Ovary (tissue), 9 donors: Measurements from ENCODE around the gene PITX2. TPM values are rescaled to one million over a fixed set of nuclear protein-coding genes. Genes with fewer than 3 reads are reported as not detected.

Source experiments
- DNase-seq, 5 donors: peaks; one replicate each; pipeline ENCODE4 v3.0.0-alpha.2; 2019 to 2020
- H3K27ac ChIP-seq, 2 donors: fragments of 200-600 bp; one replicate each; pipeline versions ENCODE4 v1.5.1 to v1.8.0; 2019 to 2022
- H3K27me3 ChIP-seq: fragments of 200-600 bp; one replicate; pipeline ENCODE4 v1.8.0; 2022
- H3K36me3 ChIP-seq: fragments of 200-600 bp; sonication (generic); one replicate; pipeline ENCODE4 v1.5.1; 2019
- H3K4me1 ChIP-seq: one replicate; pipeline ENCODE4 v1.8.1; 2013; ENCODE audit warnings: mild to moderate bottlenecking, moderate library complexity; ENCODE audit not compliant: insufficient read depth
- H3K4me3 ChIP-seq: fragments of 200-600 bp; sonication (generic); one replicate; pipeline ENCODE4 v1.5.1; 2017
- H3K9me3 ChIP-seq, 2 donors: fragments of 200-600 bp in 1 of 2; sonication (generic) in 1 of 2; one replicate each; pipeline versions ENCODE4 v1.5.1 to v1.8.1; 2013 to 2019; ENCODE audit warnings: mild to moderate bottlenecking in 1 of 2, moderate library complexity in 1 of 2
- EP300 ChIP-seq: sonication (generic); formaldehyde crosslinking; IDR thresholded peaks from one replicate; pipeline ENCODE4 v1.6.1; 2017; ENCODE audit warnings: antibody characterized with exemption
- POLR2A ChIP-seq: fragments of 450-650 bp; IDR thresholded peaks from one replicate; pipeline ENCODE4 v1.6.1; 2017; ENCODE audit warnings: antibody characterized with exemption, mild to moderate bottlenecking, moderate library complexity
- WGBS, 3 donors: extraction: QIAGEN DNeasy Blood & Tissue Kit in 1 of 3; methylation state at CpG; one replicate each; pipeline versions ENCODE4 v1.1.5 to v1.1.7; 2013 to 2017; 5-methylcytosine and 5-hydroxymethylcytosine counted together
- intact Hi-C, 4 donors: fragments of 100-400 bp; cut with DNase I; formaldehyde crosslinking; loops; one replicate each; pipeline versions ENCODE4 v1.11.0 to v1.15.1; 2022 to 2023
- polyA plus RNA-seq, 2 donors: library from polyadenylated mRNA; stranded (reverse); fragments of 200-250 nt in 1 of 2; fragments of 350-450 nt in 1 of 2; fragmentation: Illumina TruSeq in 1 of 2; extraction: RNeasy Lipid Tissue Mini Kit (QIAGEN cat#74804) in 1 of 2; gene quantifications; one replicate each; pipeline ENCODE4 v1.2.3, GENCODE V29; 2013 to 2014
- total RNA-seq, 7 donors: library from RNA; depleted of rRNA in 2 of 7; stranded (reverse); fragments of >200 nt in 2 of 7; fragmentation: NEBNext Ultra II Directional in 3 of 7; extraction: Animal tissue kit (Norgen Biotek cat#: 25700) in 3 of 7; gene quantifications; one replicate each; pipeline versions ENCODE4 v1.1.0 to v1.2.4, GENCODE V29; 2016 to 2023
- TF ChIP-seq, protein P1 (sequence below), 3 donors: fragments of 450-650 bp in 2 of 3; fragments of 200-600 bp in 1 of 3; IDR thresholded peaks; one replicate each; pipeline versions ENCODE4 v1.5.1 to v1.8.0; 2016 to 2022; ENCODE audit warnings: antibody characterized with exemption in 3 of 3, mild to moderate bottlenecking in 1 of 3
- donor health status: DM: no; HTN: no; CAD: no; lungs with moderate emphysema.
- donor health status: DM: no; HTN: no; CAD: no.
- donor health status: Bipolar disorder and iron deficiency.
- donor health status: DM: yes; HTN: yes; CAD: no.
- donor health status: DM: no; HTN: no; CAD: no.
- donor health status: DM: yes; HTN: yes; CAD: no.

The PITX2 gene
- total and polyA plus RNA-seq, 9 donors, result 0.15 to 0.24 TPM; not detected in 7

DNA sequence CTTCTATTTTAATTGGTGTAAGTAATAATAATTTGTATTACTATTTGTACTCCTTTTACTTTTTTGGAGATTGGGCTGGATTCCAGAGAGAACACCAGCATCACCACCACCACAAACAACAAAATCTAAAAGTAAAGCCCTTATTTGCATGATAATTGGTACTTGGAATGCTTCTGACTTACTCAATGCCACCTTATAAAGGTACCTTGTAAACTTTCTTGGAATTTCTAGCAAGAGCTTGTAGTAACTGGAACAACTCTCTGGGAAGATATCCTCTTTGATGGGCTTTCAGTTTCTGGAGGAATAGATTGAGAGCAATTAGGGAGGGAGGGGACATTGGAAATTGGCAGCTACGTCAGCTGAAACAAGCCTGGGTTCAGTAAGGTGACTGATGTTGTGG lies 20.2 kb upstream of the PITX2 start:
- H3K27ac ChIP-seq, result no peak overlapping the region
- 71 to 88% (median 74%) methylated on average over 1 of the region's 1 CpG for WGBS, 3 donors
- H3K9me3 ChIP-seq, result peaks cover 0 to 3% of the 10 kb centered on the region in 2 donors
- no peaks in the 10 kb centered on the region for H3K4me1 ChIP-seq
- no peak for DNase-seq
- no peaks in the 10 kb centered on the region for H3K27me3 ChIP-seq
- H3K4me3 ChIP-seq, result no peak overlapping the region
- intact Hi-C loops, result no loop called here
- TF ChIP-seq, protein P1, sequence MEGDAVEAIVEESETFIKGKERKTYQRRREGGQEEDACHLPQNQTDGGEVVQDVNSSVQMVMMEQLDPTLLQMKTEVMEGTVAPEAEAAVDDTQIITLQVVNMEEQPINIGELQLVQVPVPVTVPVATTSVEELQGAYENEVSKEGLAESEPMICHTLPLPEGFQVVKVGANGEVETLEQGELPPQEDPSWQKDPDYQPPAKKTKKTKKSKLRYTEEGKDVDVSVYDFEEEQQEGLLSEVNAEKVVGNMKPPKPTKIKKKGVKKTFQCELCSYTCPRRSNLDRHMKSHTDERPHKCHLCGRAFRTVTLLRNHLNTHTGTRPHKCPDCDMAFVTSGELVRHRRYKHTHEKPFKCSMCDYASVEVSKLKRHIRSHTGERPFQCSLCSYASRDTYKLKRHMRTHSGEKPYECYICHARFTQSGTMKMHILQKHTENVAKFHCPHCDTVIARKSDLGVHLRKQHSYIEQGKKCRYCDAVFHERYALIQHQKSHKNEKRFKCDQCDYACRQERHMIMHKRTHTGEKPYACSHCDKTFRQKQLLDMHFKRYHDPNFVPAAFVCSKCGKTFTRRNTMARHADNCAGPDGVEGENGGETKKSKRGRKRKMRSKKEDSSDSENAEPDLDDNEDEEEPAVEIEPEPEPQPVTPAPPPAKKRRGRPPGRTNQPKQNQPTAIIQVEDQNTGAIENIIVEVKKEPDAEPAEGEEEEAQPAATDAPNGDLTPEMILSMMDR (IDR thresholded peaks at IDR 0.05), result no peak
- no peak for TF ChIP-seq POLR2A
- no peak for TF ChIP-seq EP300
- H3K36me3 ChIP-seq, result no peaks in the 10 kb centered on the region

DNA sequence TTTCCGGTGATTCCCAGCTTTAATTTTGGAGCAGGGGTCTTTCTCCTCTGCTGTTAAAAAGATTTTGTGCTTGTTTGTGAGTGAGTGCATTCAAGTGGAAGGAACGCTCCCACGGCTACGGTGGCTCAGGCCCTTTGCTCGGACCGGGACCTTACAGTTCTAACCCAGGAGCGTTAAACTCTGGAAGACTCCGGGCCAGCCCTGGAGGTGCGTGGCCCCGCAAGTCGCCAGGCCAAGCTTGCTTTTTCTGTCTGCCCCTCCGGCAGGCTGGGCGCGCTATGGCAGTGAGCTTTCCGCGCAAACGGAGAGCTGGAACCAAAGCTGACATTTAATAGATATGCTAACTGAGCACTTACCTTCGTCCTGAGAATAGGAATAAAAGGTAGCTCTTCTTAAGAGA lies 18.3 kb upstream of the PITX2 start:
- Histone ChIP-seq H3K27me3 (no peaks in the 10 kb centered on the region), H3K4me1 (no peaks in the 10 kb centered on the region), H3K4me3 (no peak overlapping the region), H3K27ac (no peak overlapping the region), H3K36me3 (no peaks in the 10 kb centered on the region), H3K9me3 (peaks cover 0 to 3% of the 10 kb centered on the region in 2 donors)
- no peak for DNase-seq
- intact Hi-C loops, result no loop called here
- TF ChIP-seq POLR2A, result no peak
- TF ChIP-seq EP300, result no peak
- TF ChIP-seq, protein P1 (IDR thresholded peaks at IDR 0.05), result no peak
- 7 to 18% (median 9%) methylated on average over 18 of the region's 18 CpGs for WGBS, 3 donors

- no peak for DNase-seq
- intact Hi-C loops, result no loop called here
- no peak overlapping the region for H3K4me3 ChIP-seq
- no peaks in the 10 kb centered on the region for H3K36me3 ChIP-seq
- peaks cover 0 to 3% of the 10 kb centered on the region in 2 donors for H3K9me3 ChIP-seq
- H3K27me3 ChIP-seq, result no peaks in the 10 kb centered on the region
- 13 to 16% (median 14%) methylated on average over 9 of the region's 9 CpGs for WGBS, 3 donors
- no peaks in the 10 kb centered on the region for H3K4me1 ChIP-seq
- no peak overlapping the region for H3K27ac ChIP-seq
- TF ChIP-seq, protein P1 (IDR thresholded peaks at IDR 0.05), result no peak
- TF ChIP-seq POLR2A (no peak), EP300 (no peak)
These were observed 17.7 kb upstream of the PITX2 start for GRCh38 chr4:110640576-110640975.

DNA sequence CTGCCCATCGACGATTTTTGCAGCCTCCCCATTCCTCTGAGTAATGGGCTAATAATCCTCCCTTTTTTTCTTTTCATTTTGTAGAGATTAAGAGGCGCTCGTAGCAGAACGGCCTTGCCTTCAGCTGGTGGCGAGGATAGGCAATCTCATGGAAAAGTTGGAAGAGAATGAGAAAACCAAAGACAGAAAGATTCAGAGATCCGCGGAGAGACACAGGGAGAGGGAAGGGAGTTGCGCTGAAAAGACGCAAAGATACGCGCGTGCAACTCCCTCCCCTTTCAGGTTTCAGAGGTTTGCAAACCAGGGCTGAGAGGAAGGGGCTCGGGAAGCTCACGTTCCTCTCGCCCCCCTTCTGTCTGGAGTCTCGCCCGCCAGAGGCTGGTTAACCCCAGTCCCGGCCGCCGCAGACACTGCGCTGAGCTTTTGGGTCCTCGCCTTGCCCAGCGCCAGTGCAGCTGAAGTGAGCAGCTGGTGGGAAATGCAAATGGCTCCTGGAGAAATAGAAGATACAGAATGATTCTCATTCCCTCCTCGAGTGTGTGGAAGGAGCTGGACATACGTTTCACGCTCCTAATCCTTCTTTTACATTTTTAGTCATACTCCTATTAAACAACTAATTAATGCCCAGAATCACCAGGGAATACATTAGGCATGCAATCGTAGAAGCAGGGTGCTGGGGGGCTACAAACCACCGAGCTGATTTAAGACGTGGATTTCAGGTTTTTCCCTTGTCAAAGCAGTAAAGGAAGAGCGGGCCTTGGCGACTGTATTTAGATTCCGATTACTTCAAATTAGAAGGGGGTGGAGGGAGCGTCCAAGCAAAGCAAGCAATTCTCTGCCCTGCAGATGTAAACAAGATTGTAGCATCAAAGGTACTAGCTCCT lies 16.6 kb upstream of the PITX2 start:
- no peak overlapping the region for H3K4me3 ChIP-seq
- peaks cover 0 to 3% of the 10 kb centered on the region in 2 donors for H3K9me3 ChIP-seq
- intact Hi-C loops, result no loop called here
- H3K27ac ChIP-seq, result no peak overlapping the region
- H3K27me3 ChIP-seq, result no peaks in the 10 kb centered on the region
- no peaks in the 10 kb centered on the region for H3K4me1 ChIP-seq
- TF ChIP-seq EP300 (no peak), POLR2A (no peak)
- TF ChIP-seq, protein P1 (IDR thresholded peaks at IDR 0.05), result no peak
- H3K36me3 ChIP-seq, result no peaks in the 10 kb centered on the region
- DNase-seq, result no peak
- 8 to 10% (median 10%) methylated on average over 34 of the region's 34 CpGs for WGBS, 3 donors
